Neuronal stem cell (in vitro differentiated cells): Measurements from ENCODE around the gene TXNDC11.

Experiments used
- DNase-seq: peaks from one replicate; pipeline ENCODE4 v3.0.0-alpha.2; 2013; ENCODE audit warnings: low spot score
- H2AFZ ChIP-seq: one replicate; pipeline ENCODE4 v1.6.1; 2013; ENCODE audit warnings: mild to moderate bottlenecking, low read length, inconsistent platforms
- H2AK5ac ChIP-seq: 2 replicates; pipeline ENCODE4 v1.6.1; 2013; ENCODE audit warnings: low read depth, mild to moderate bottlenecking, inconsistent platforms, low read length, moderate library complexity, mixed read lengths
- H2BK120ac ChIP-seq: 2 replicates; pipeline ENCODE4 v1.6.1; 2013; ENCODE audit warnings: low read depth, mild to moderate bottlenecking, inconsistent platforms, low read length, moderate library complexity, mixed read lengths
- H2BK12ac ChIP-seq: one replicate; pipeline ENCODE4 v1.6.1; 2013; ENCODE audit warnings: low read length, inconsistent platforms
- H2BK15ac ChIP-seq: 2 replicates; pipeline ENCODE4 v1.6.1; 2013; ENCODE audit warnings: mild to moderate bottlenecking, low read length, inconsistent platforms, mixed read lengths
- H2BK5ac ChIP-seq: one replicate; pipeline ENCODE4 v1.6.1; 2013; ENCODE audit warnings: inconsistent platforms, mild to moderate bottlenecking, low read length, moderate library complexity
- H3K14ac ChIP-seq: one replicate; pipeline ENCODE4 v1.6.1; 2013; ENCODE audit warnings: low read length, inconsistent platforms
- H3K18ac ChIP-seq: 2 replicates; pipeline ENCODE4 v1.6.1; 2013; ENCODE audit warnings: low read length, inconsistent platforms
- H3K23ac ChIP-seq: 2 replicates; pipeline ENCODE4 v1.6.1; 2013; ENCODE audit warnings: low read depth, mild to moderate bottlenecking, mixed read lengths, low read length, inconsistent platforms; ENCODE audit not compliant: poor library complexity
- H3K27ac ChIP-seq: replicated peaks from 3 replicates; pipeline ENCODE4 v1.5.1; 2013; ENCODE audit warnings: low read length, inconsistent platforms
- H3K27me3 ChIP-seq, 3 experiments: 2 replicates each; pipeline ENCODE4 v1.6.1; 2013; ENCODE audit warnings: low read length in 3 of 3, mild to moderate bottlenecking in 2 of 3, inconsistent platforms in 1 of 3, low read depth in 1 of 3, mixed read lengths in 1 of 3, moderate library complexity in 1 of 3; ENCODE audit not compliant: control insufficient read depth in 3 of 3, insufficient read depth in 3 of 3
- H3K36me3 ChIP-seq, 2 donors: replicated peaks in 1 of 2; 2 replicates each; pipeline ENCODE4 v1.6.1; 2013; ENCODE audit warnings: low read length in 2 of 2; ENCODE audit not compliant: control insufficient read depth in 2 of 2, insufficient read depth in 2 of 2
- H3K4ac ChIP-seq: 2 replicates; pipeline ENCODE4 v1.6.1; 2013; ENCODE audit warnings: inconsistent platforms, mild to moderate bottlenecking, low read length, moderate library complexity
- H3K4me1 ChIP-seq, 2 donors: 1 replicate in 1 of 2; 2 replicates in 1 of 2; pipeline ENCODE4 v1.6.1; 2013; ENCODE audit warnings: low read length in 2 of 2, low read depth in 1 of 2; ENCODE audit not compliant: control insufficient read depth in 2 of 2, insufficient read depth in 1 of 2
- H3K4me2 ChIP-seq: one replicate; pipeline ENCODE4 v1.6.1; 2013; ENCODE audit warnings: mild to moderate bottlenecking, low read length, inconsistent platforms; ENCODE audit not compliant: insufficient read depth, poor library complexity, severe bottlenecking
- H3K4me3 ChIP-seq, 2 donors: 2 replicates each; pipeline ENCODE4 v1.5.1; 2013; ENCODE audit warnings: low read length in 2 of 2, mild to moderate bottlenecking in 2 of 2, inconsistent platforms in 1 of 2, moderate library complexity in 1 of 2
- H3K79me1 ChIP-seq: one replicate; pipeline ENCODE4 v1.6.1; 2013; ENCODE audit warnings: low read depth, mild to moderate bottlenecking, inconsistent platforms, low read length, moderate library complexity
- H3K9ac ChIP-seq: one replicate; pipeline ENCODE4 v1.6.1; 2013; ENCODE audit warnings: mild to moderate bottlenecking, low read depth, low read length, inconsistent platforms; ENCODE audit not compliant: poor library complexity
- H3K9me3 ChIP-seq, 2 donors: replicated peaks in 1 of 2; 2 replicates each; pipeline versions ENCODE3 to v1.6.1; 2013; ENCODE audit warnings: low read length in 2 of 2, mild to moderate bottlenecking in 2 of 2, inconsistent platforms in 1 of 2, low read depth in 1 of 2, mixed read lengths in 1 of 2, moderate library complexity in 1 of 2; ENCODE audit not compliant: control insufficient read depth in 2 of 2, insufficient read depth in 1 of 2
- H4K8ac ChIP-seq: one replicate; pipeline ENCODE4 v1.6.1; 2013; ENCODE audit warnings: low read depth, mild to moderate bottlenecking, inconsistent platforms, low read length, moderate library complexity
- H4K91ac ChIP-seq: one replicate; pipeline ENCODE4 v1.6.1; 2013; ENCODE audit warnings: low read length, low read depth, mild to moderate bottlenecking, inconsistent platforms; ENCODE audit not compliant: poor library complexity
- whole genome bisulfite sequencing, 2 donors: extraction: QIAGEN DNeasy Blood & Tissue Kit; methylation state at CpG; one replicate each; pipeline ENCODE4 v1.1.7; 2013; ENCODE audit warnings: missing lambda C conversion rate in 2 of 2, mixed read lengths in 1 of 2; ENCODE audit not compliant: insufficient read length in 2 of 2, insufficient replicate concordance in 1 of 2; ENCODE audit errors: extremely low coverage in 2 of 2; 5-methylcytosine and 5-hydroxymethylcytosine counted together

Gene TXNDC11

DNA sequence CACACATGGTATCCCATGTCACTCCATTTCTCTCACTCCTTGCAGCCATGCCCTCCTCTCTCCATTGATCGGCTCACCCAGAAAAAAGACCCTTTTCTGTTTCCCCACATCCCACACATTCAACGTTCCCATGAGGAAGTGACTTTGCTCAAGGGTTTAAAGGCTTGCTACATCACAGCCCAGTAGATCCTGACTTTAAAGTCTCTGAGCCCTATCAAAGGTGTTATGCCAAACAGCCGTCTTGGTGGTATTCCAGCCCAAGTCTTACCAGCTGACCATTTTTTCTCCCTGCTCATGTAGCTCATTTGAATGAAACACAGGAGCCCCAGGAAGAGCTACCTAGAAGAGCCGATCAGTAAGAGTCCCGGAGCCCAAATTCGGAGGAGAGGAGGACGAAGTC is 7.4 kb upstream of the TXNDC11 start:
- Histone ChIP-seq H2AFZ (no peak overlapping the region), H3K36me3 (peaks cover 22 to 69% of the 10 kb centered on the region in 2 donors), H3K4me2 (no peak overlapping the region), H3K14ac (no peak overlapping the region), H3K9ac (no peak overlapping the region), H2BK5ac (no peak overlapping the region), H3K18ac (no peak overlapping the region), H3K27ac (no peak overlapping the region), H4K91ac (no peak overlapping the region), H3K79me1 (peaks cover 2% of the 10 kb centered on the region), H2BK120ac (no peak overlapping the region), H2BK12ac (no peak overlapping the region), H3K4me1 (no peaks in the 10 kb centered on the region), H2BK15ac (no peak overlapping the region), H3K9me3 (no peaks in the 10 kb centered on the region), H3K23ac (no peak overlapping the region), H3K4ac (no peak overlapping the region), H2AK5ac (no peak overlapping the region), H3K27me3 (no peaks in the 10 kb centered on the region), H4K8ac (no peak overlapping the region), H3K4me3 (no peak overlapping the region)
- DNase-seq: no peak
- no CpG with 5 or more reads among the region's 7 CpGs for WGBS, 2 donors

DNA sequence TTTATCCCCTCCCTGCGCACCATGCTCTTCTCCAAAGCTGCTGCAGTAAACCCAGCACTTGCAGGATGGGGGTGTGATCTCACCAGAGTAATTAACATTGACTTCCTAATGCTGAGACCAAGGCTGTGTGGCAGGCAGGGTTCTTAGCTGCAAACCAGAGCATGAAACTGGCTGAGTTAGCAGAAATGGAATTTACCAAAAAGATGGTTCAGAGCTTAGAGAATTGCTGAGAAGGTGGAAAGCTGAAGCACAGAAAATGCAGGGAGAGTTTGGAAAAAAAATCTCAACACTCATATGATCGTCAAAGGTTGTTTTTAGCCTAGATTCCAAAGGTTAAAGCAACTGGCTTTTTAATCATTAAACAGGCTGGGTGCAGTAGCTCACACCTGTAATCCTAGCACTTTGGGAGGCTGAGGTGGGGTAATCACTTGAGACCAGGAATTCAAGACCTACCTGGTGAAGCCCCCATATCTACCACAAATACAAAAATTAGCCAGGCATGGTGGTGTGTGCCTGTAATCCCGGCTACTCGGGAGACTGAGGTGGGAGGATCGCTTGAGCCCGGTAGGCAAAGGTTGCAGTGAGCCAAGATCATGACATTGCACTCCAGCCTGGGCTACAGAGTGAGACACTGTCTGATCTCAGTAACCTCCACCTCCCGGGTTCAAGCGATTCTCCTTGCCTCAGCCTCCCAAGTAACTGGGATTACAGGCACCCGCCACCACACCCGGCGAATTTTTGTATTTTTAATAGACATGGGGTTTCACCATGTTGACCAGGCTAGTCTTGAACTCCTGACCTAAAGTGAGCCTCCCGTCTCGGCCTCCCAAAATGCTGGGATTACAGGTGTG is 6.0 kb upstream of the TXNDC11 start:
- Histone ChIP-seq H3K27ac (no peak overlapping the region), H3K4me1 (no peaks in the 10 kb centered on the region), H2BK12ac (no peak overlapping the region), H3K4me3 (no peak overlapping the region), H4K91ac (no peak overlapping the region), H3K79me1 (no peaks in the 10 kb centered on the region), H3K23ac (no peak overlapping the region), H3K36me3 (peaks cover 22 to 58% of the 10 kb centered on the region in 2 donors), H3K9ac (no peak overlapping the region), H2BK15ac (no peak overlapping the region), H2AFZ (no peak overlapping the region), H2BK5ac (no peak overlapping the region), H3K14ac (no peak overlapping the region), H3K18ac (no peak overlapping the region), H2BK120ac (no peak overlapping the region), H3K4me2 (no peak overlapping the region), H4K8ac (no peak overlapping the region), H3K4ac (no peak overlapping the region), H2AK5ac (no peak overlapping the region), H3K9me3 (no peaks in the 10 kb centered on the region), H3K27me3 (no peaks in the 10 kb centered on the region)
- WGBS, 2 donors: no CpG with 5 or more reads among the region's 13 CpGs
- DNase-seq: no peak

DNA sequence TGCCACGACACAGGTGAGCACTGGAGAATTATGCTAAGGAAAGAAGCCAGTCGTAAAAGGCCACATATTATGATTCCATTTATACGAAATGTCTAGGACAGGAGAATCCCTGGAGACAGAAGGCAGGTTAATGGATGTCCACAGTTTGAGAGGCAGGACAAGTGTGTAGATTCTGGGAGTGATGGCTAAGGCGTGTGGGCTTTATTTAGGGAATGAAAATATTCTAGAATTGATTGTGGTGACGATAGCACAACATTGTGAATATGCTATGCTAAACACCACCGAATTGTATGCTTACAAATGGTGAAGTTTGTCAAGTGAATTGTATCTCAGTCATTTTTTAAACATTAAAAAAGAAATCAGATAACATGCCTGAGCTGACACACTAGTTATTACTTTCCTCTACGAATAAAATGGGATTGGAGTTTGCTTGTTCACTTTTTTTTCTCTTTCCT is 5.3 kb upstream of the TXNDC11 start:
- Histone ChIP-seq H3K9me3 (no peaks in the 10 kb centered on the region), H3K4me1 (no peaks in the 10 kb centered on the region), H4K91ac (no peak overlapping the region), H2AFZ (no peak overlapping the region), H3K23ac (no peak overlapping the region), H3K4me3 (no peak overlapping the region), H3K9ac (no peak overlapping the region), H3K4ac (no peak overlapping the region), H2BK5ac (no peak overlapping the region), H2AK5ac (no peak overlapping the region), H3K36me3 (peaks cover 20 to 52% of the 10 kb centered on the region in 2 donors), H2BK12ac (no peak overlapping the region), H3K27ac (no peak overlapping the region), H2BK15ac (no peak overlapping the region), H3K27me3 (no peaks in the 10 kb centered on the region), H3K18ac (no peak overlapping the region), H3K4me2 (no peak overlapping the region), H2BK120ac (no peak overlapping the region), H3K14ac (no peak overlapping the region), H4K8ac (no peak overlapping the region), H3K79me1 (no peaks in the 10 kb centered on the region)
- no peak for DNase-seq
- WGBS, 2 donors: no CpG with 5 or more reads among the region's 7 CpGs

DNA sequence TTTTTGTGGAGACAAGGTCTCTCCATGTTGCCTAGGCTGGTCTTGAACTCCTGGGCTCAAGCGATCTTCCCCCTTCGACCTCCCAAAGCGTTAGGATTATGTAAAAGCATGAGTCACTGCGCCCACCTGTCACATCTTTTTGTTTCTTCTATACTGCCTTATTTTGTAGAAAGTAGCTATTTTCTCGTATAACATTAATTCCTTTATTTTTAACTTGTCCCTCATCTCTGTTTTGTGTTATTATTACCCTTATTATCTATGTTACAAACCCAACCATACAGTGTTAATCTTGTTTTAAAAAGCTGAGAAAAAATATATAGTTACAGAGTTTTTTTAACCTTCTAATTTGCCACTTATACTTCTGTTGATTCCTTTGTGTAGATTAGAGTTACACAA is 1.4 kb upstream of the TXNDC11 start:
- H3K23ac ChIP-seq: no peak overlapping the region
- H3K79me1 ChIP-seq: peaks cover 4% of the 10 kb centered on the region
- no peak overlapping the region for H3K14ac ChIP-seq
- H3K4me2 ChIP-seq: no peak overlapping the region
- no peak overlapping the region for H2BK120ac ChIP-seq
- WGBS, 2 donors: no CpG with 5 or more reads among the region's 5 CpGs
- H3K9me3 ChIP-seq: peaks cover 0 to 5% of the 10 kb centered on the region in 2 donors
- H3K4me3 ChIP-seq: no peak overlapping the region
- no peak overlapping the region for H4K8ac ChIP-seq
- H3K4ac ChIP-seq: no peak overlapping the region
- no peak overlapping the region for H2BK5ac ChIP-seq
- H2BK12ac ChIP-seq: no peak overlapping the region
- H2BK15ac ChIP-seq: no peak overlapping the region
- no peak for DNase-seq
- no peak overlapping the region for H3K27ac ChIP-seq
- no peak overlapping the region for H2AFZ ChIP-seq
- H4K91ac ChIP-seq: no peak overlapping the region
- H3K9ac ChIP-seq: no peak overlapping the region
- no peaks in the 10 kb centered on the region for H3K27me3 ChIP-seq
- H3K4me1 ChIP-seq: peaks cover 0 to 6% of the 10 kb centered on the region in 2 donors
- H3K36me3 ChIP-seq: peaks cover 1 to 25% of the 10 kb centered on the region in 2 donors
- no peak overlapping the region for H3K18ac ChIP-seq
- no peak overlapping the region for H2AK5ac ChIP-seq
